Kidney epithelial cell (primary cell): ENCODE measurements around the gene SAMD9L. TPM values are rescaled to one million over a fixed set of nuclear protein-coding genes. Genes with fewer than 3 reads are reported as not detected.

Source experiments
- DNase-seq: peaks from one replicate; pipeline ENCODE4 v3.0.0-alpha.2; 2010; ENCODE audit warnings: low read depth
- H3K27me3 ChIP-seq: 2 replicates; pipeline ENCODE4 v1.6.0; 2011; ENCODE audit warnings: low read length; ENCODE audit not compliant: control insufficient read depth, insufficient read depth
- H3K36me3 ChIP-seq: 2 replicates; pipeline ENCODE4 v1.5.1; 2011; ENCODE audit warnings: low read length; ENCODE audit not compliant: control insufficient read depth, insufficient read depth
- H3K4me3 ChIP-seq: 2 replicates; pipeline ENCODE4 v1.5.1; 2011; ENCODE audit warnings: low read depth, mild to moderate bottlenecking, control low read depth, low read length
- total RNA-seq: library from RNA; depleted of rRNA; stranded (reverse); fragments of >200 nt; gene quantifications from 2 replicates; pipeline ENCODE4 v1.2.3, GENCODE V29; 2015
- TF ChIP-seq, protein P1 (sequence below): IDR thresholded peaks from 2 replicates; pipeline ENCODE4 v1.5.1; 2011; ENCODE audit warnings: mild to moderate bottlenecking, moderate library complexity, low read length, control low read depth, inconsistent platforms; ENCODE audit not compliant: insufficient read depth, poor library complexity, severe bottlenecking

The SAMD9L gene
- total RNA-seq, 1 donor from 2014 or later: 0.79 TPM

DNA sequence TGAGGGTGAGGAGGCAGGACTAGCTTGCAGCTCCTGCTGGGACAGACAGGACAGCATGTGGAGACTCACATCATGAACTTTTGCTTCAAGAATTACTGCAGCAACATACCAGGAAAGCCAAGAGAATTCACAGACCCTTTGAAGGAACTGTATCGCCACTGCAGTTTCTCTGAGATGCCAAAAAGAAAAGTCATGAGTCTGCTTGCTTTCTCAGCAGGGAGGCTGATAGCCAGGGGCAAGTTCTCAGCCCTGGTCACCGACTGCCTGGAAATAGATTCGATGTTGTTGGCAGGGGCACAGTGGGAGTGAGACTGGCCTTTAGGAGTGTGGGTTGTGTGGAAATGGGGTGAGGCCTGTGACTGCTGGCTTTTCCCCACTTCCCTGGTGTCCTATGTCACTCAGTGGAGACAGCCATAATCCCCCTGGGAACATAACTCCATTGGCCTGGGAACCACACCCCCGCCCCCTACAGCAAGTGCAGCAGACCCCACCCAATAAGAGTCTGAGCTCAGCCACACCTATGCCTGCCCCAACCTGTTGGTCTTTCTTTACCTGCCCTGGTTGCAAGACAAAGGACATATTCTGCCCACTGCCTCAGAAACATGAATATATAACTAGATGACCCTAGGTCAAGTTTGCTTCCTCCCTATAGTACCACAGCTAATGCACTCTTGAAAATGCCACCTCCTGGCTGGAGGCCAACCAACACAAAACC, 28.8 kb downstream of the SAMD9L start:
- no peaks in the 10 kb centered on the region for H3K36me3 ChIP-seq
- no peaks in the 10 kb centered on the region for H3K27me3 ChIP-seq
- no peak for DNase-seq
- TF ChIP-seq, protein P1, sequence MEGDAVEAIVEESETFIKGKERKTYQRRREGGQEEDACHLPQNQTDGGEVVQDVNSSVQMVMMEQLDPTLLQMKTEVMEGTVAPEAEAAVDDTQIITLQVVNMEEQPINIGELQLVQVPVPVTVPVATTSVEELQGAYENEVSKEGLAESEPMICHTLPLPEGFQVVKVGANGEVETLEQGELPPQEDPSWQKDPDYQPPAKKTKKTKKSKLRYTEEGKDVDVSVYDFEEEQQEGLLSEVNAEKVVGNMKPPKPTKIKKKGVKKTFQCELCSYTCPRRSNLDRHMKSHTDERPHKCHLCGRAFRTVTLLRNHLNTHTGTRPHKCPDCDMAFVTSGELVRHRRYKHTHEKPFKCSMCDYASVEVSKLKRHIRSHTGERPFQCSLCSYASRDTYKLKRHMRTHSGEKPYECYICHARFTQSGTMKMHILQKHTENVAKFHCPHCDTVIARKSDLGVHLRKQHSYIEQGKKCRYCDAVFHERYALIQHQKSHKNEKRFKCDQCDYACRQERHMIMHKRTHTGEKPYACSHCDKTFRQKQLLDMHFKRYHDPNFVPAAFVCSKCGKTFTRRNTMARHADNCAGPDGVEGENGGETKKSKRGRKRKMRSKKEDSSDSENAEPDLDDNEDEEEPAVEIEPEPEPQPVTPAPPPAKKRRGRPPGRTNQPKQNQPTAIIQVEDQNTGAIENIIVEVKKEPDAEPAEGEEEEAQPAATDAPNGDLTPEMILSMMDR: no peak
- no peak overlapping the region for H3K4me3 ChIP-seq

DNA sequence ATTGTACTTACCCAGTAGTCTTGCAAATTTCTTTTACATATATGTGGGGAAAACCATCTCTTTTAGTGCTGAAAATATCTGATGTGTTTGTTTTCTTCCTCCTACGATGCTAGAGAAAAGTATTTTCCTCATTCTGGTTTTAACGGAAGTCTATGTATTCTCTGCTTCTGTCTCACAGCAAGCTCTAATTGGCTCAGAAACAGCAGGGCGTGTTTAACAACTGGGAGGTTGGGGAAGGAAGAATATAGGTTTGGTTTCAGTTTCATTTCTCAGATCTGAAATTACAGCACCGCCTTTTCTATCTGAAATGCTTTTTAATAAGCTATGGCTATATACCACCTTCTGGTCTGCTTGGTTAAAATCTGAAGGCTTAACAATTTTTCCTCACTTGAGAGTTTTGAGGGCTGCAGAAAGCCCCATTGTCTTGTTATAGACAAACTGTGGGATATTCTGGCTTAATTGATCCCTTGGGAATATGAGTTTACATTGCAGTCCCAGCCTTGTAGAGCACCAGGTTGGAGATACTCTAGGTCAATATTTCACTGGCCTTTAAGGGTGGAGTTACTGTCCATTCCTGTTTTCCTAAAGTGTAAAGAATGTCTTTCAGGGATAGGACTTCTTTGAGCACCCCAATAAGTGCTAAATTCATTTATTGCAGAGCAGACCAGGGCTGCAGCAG, 30.2 kb downstream of the SAMD9L start, which contains the start of gene SAMD9:
SAMD9 (minus strand) TSS at position 128 of the 679 bp plus-strand sequence. CDS start 11,882 bp downstream, outside the sequence.
- Histone ChIP-seq H3K27me3 (no peaks in the 10 kb centered on the region), H3K36me3 (no peaks in the 10 kb centered on the region), H3K4me3 (peak within 1 kb of the TSS; percentile 39)
- TF ChIP-seq, protein P1: no peak
- DNase-seq: peak; percentile 26

DNA sequence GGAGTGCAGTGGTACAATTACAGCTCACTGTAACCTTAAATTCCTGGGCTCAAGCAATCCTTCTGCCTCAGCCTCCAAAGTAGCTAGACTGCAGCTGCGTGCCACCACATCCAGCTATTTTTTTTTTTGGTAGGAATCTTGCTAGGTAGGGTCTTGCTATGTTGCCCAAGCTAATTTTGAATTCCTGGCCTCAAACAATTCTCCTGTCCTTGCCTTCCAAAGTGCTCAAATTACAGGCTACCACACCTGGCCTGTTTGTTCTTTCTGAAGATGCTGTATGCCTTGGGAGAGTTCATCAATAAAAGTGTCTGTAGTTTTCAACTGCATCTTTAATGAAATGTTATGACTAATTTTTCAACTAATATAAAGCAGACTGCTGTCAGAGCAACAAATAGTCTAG, 30.9 kb downstream of the SAMD9L start:
- Histone ChIP-seq H3K4me3 (peak overlapping the region; percentile 39), H3K27me3 (no peaks in the 10 kb centered on the region), H3K36me3 (no peaks in the 10 kb centered on the region)
- TF ChIP-seq, protein P1: no peak
- DNase-seq: no peak

DNA sequence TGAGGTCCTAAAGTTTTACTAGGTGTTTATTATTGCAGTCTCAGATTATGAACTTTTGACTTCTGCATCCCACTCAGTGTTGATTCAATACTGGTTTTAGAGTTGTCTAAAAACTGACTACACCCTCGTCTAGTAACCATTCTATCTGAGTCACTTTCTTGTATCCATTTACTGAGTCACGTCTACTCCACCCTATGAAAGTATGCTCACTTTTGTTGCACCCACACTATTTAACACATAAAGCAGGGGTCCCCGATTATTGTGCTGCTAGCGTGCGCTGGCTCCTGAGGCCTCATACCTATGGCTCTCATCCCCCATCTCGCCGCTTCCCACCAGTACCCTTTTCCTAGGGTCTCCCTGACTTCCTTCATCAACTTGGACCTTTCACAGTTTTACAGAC, 32.4 kb downstream of the SAMD9L start:
- Histone ChIP-seq H3K27me3 (no peaks in the 10 kb centered on the region), H3K36me3 (no peaks in the 10 kb centered on the region), H3K4me3 (no peak overlapping the region)
- TF ChIP-seq, protein P1: no peak
- no peak for DNase-seq

DNA sequence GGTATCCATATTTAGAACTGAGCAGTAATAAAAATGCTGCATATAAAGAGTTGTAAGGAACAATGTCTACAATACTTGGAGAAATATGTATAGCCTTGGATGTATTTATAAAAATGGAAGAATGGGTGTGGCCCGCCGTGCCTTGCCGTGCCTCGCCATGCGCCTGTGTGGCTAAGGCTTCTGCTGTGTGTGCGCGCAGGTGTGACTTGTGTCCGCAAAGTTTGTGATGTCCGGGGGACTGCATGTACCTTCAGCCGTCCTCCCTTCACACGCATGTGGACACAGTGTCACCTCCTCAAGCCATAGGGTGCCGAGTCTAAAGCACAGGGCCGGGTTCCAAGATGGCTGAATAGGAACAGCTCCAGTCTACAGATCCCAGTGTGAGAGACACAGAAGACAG, 40.2 kb downstream of the SAMD9L start:
- DNase-seq: no peak

More for the DNA sequence above, 40.2 kb downstream of the SAMD9L start:
- H3K4me3 ChIP-seq: no peak overlapping the region
- H3K27me3 ChIP-seq: no peaks in the 10 kb centered on the region
- H3K36me3 ChIP-seq: no peaks in the 10 kb centered on the region
- TF ChIP-seq, protein P1: no peak
